HepG2 (cell line): ENCODE results near the gene HINFP. TPM values are rescaled to one million over a fixed set of nuclear protein-coding genes. Genes with fewer than 3 reads are reported as not detected.

Experiments
- DMAP1 ChIP-seq: IDR thresholded peaks from 2 replicates; pipeline ENCODE4 v1.6.1; 2016
- ELF1 ChIP-seq: sonication (generic); formaldehyde crosslinking; IDR thresholded peaks from 2 replicates; pipeline ENCODE4 v1.4.0; 2020; ENCODE audit warnings: missing genetic modification reagents
- HOXA5 ChIP-seq: sonication (generic); formaldehyde crosslinking; IDR thresholded peaks from 2 replicates; pipeline ENCODE4 v1.4.0; 2020; ENCODE audit warnings: missing genetic modification reagents
- JDP2 ChIP-seq: sonication (generic); formaldehyde crosslinking; IDR thresholded peaks from 2 replicates; pipeline ENCODE4 v1.8.1; 2022; ENCODE audit warnings: missing genetic modification reagents, borderline replicate concordance
- KDM1A ChIP-seq: IDR thresholded peaks from 2 replicates; pipeline ENCODE4 v1.6.1; 2016; ENCODE audit warnings: missing compliant biosample characterization
- MYC ChIP-seq: sonication (generic); formaldehyde crosslinking; IDR thresholded peaks from 2 replicates; pipeline ENCODE4 v1.9.0; 2021; ENCODE audit warnings: missing genetic modification reagents, borderline replicate concordance
- ONECUT2 ChIP-seq: sonication (generic); formaldehyde crosslinking; IDR thresholded peaks from 2 replicates; pipeline ENCODE4 v1.4.0; 2020; ENCODE audit warnings: missing genetic modification reagents
- RCOR2 ChIP-seq: IDR thresholded peaks from 2 replicates; pipeline ENCODE4 v1.6.1; 2016; ENCODE audit warnings: missing biosample characterization, missing genetic modification reagents
- RELA ChIP-seq: sonication (generic); formaldehyde crosslinking; IDR thresholded peaks from 2 replicates; pipeline ENCODE4 v1.4.0; 2020; ENCODE audit warnings: missing genetic modification reagents
- REPIN1 ChIP-seq: sonication (generic); formaldehyde crosslinking; IDR thresholded peaks from 2 replicates; pipeline ENCODE4 v1.8.0; 2022; ENCODE audit warnings: missing genetic modification reagents, low read depth, mild to moderate bottlenecking, borderline replicate concordance
- REXO4 ChIP-seq: sonication (generic); formaldehyde crosslinking; IDR thresholded peaks from 2 replicates; pipeline ENCODE4 v1.8.0; 2022; ENCODE audit warnings: missing genetic modification reagents, mild to moderate bottlenecking, borderline replicate concordance
- SP140L ChIP-seq: sonication (generic); formaldehyde crosslinking; IDR thresholded peaks from 2 replicates; pipeline ENCODE4 v1.4.0; 2020; ENCODE audit warnings: missing genetic modification reagents, borderline replicate concordance
- SRY ChIP-seq: sonication (generic); formaldehyde crosslinking; IDR thresholded peaks from 2 replicates; pipeline ENCODE4 v1.8.0; 2022; ENCODE audit warnings: mild to moderate bottlenecking, missing genetic modification reagents
- TARDBP ChIP-seq: sonication (generic); formaldehyde crosslinking; IDR thresholded peaks from 2 replicates; pipeline ENCODE4 v1.8.0; 2022; ENCODE audit warnings: mild to moderate bottlenecking, missing genetic modification reagents
- ZFP36L1 ChIP-seq: sonication (generic); formaldehyde crosslinking; IDR thresholded peaks from 2 replicates; pipeline ENCODE4 v1.8.0; 2022; ENCODE audit warnings: mild to moderate bottlenecking, missing genetic modification reagents, moderate library complexity
- ZNF350 ChIP-seq: sonication (generic); formaldehyde crosslinking; IDR thresholded peaks from 2 replicates; pipeline ENCODE4 v1.4.0; 2020; ENCODE audit warnings: mild to moderate bottlenecking, low read depth, missing genetic modification reagents, borderline replicate concordance
- ZNF564 ChIP-seq: sonication (generic); formaldehyde crosslinking; IDR thresholded peaks from 2 replicates; pipeline ENCODE4 v1.8.1; 2023; ENCODE audit warnings: mild to moderate bottlenecking, missing genetic modification reagents
- polyA plus RNA-seq, 8 experiments: library from polyadenylated mRNA; depleted of rRNA in 3 of 8; stranded (reverse) in 7 of 8; unstranded in 1 of 8; fragments of >200 nt; fragmentation: Illumina TruSeq in 4 of 8; extraction: Trizol in 4 of 8; gene quantifications; 2 replicates each; pipeline versions ENCODE4 v1.2.1 to v1.2.3, GENCODE V29; 2011 to 2016; ENCODE audit warnings: low read depth in 4 of 8, missing spikeins in 1 of 8, mixed read lengths in 1 of 8; ENCODE audit not compliant: insufficient read depth in 1 of 8
- total RNA-seq, 5 experiments: library from RNA; depleted of rRNA; stranded (reverse); fragments of >200 nt; fragmentation: Illumina TruSeq; extraction: Trizol; gene quantifications; 2 replicates each; pipeline ENCODE4 v1.2.3, GENCODE V29; 2016; ENCODE audit warnings: low read depth in 1 of 5
- TF ChIP-seq, protein P1 (sequence below): sonication (generic); formaldehyde crosslinking; IDR thresholded peaks from 2 replicates; pipeline ENCODE4 v1.4.0; 2020; ENCODE audit warnings: mild to moderate bottlenecking, missing genetic modification reagents
- TF ChIP-seq, protein P2 (sequence below): sonication (generic); formaldehyde crosslinking; IDR thresholded peaks from 2 replicates; pipeline ENCODE4 v1.4.0; 2020; ENCODE audit warnings: mild to moderate bottlenecking, missing genetic modification reagents, borderline replicate concordance
- TF ChIP-seq, protein P3 (sequence below): sonication (generic); formaldehyde crosslinking; IDR thresholded peaks from 2 replicates; pipeline ENCODE4 v1.9.0; 2022; ENCODE audit warnings: low read depth, missing genetic modification reagents
- TF ChIP-seq, protein P4 (sequence below): sonication (generic); formaldehyde crosslinking; IDR thresholded peaks from 2 replicates; pipeline ENCODE4 v1.9.0; 2021; ENCODE audit warnings: missing genetic modification reagents, borderline replicate concordance

HINFP gene
- total and polyA plus RNA-seq, 2 of the 13 experiments (the other 11 are each of a cell fraction or from before 2014, with no cell fraction given) = 15.1 to 21.4 TPM

DNA sequence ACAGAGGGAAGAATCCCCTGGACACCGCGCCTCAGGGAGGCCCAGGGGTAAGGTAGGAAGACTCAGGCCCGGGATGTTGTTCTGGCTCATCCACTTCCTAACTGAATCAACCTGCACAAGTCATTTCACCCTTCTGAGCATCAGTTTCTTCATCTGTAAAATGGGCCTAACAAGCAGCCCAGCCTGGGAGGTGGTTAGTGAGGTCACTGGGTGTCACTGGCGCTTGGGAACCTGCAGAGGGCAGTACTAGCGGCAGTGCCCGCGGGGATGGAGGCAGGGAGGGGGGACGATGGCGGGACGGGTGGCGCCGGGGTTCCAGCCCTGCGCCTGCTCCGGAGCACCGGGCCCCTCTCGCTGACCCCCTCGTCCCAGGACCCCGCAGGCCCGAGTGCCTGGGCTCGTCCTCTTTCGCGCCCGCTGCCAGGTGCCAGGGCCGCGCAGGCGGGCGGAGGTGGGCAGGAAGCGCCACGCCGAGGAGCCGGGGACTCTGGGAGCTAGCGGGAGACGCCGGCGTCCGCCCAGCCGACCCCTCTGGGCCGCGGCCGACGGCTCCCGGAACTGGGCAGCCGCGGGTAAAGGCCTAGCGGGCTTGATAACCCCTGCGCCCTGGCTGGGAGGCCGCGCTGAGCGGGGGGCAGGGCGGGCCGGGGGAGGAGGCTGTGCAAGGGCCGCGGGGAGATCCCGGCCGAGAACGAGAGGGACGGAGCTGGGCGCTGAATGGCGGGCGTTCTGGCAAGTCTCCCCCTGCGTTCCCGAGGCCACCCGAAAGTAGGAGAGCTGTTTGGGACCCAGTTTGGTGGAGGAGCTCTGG lies 47.3 kb downstream of the HINFP start, which contains the start of gene NLRX1 (continued):
- TF ChIP-seq ZNF564 (no peak), RCOR2 (peak; percentile 99), REPIN1 (CRISPR knock-in tag) (no peak), RELA (no peak), JDP2 (no peak), SRY (peak; percentile 58), DMAP1 (CRISPR knock-in tag) (peak; percentile 63), ZNF350 (no peak; the same call in 1 of the 2 replicates), ZFP36L1 (no peak), ELF1 (CRISPR knock-in tag) (no peak; the same call in 1 of the 2 replicates), HOXA5 (CRISPR knock-in tag) (peak; percentile 20), KDM1A (peak; percentile 99), REXO4 (CRISPR knock-in tag) (no peak), SP140L (CRISPR knock-in tag) (no peak), TARDBP (CRISPR knock-in tag) (0 out of 2 replicates have a peak, but pooled peaks have one; percentile 21), MYC (peak; percentile 73), ONECUT2 (no peak)
- TF ChIP-seq, protein P1, sequence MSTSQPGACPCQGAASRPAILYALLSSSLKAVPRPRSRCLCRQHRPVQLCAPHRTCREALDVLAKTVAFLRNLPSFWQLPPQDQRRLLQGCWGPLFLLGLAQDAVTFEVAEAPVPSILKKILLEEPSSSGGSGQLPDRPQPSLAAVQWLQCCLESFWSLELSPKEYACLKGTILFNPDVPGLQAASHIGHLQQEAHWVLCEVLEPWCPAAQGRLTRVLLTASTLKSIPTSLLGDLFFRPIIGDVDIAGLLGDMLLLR (CRISPR knock-in tag) = peak; percentile 14; the same call in 1 of the 2 replicates
- TF ChIP-seq, protein P2, sequence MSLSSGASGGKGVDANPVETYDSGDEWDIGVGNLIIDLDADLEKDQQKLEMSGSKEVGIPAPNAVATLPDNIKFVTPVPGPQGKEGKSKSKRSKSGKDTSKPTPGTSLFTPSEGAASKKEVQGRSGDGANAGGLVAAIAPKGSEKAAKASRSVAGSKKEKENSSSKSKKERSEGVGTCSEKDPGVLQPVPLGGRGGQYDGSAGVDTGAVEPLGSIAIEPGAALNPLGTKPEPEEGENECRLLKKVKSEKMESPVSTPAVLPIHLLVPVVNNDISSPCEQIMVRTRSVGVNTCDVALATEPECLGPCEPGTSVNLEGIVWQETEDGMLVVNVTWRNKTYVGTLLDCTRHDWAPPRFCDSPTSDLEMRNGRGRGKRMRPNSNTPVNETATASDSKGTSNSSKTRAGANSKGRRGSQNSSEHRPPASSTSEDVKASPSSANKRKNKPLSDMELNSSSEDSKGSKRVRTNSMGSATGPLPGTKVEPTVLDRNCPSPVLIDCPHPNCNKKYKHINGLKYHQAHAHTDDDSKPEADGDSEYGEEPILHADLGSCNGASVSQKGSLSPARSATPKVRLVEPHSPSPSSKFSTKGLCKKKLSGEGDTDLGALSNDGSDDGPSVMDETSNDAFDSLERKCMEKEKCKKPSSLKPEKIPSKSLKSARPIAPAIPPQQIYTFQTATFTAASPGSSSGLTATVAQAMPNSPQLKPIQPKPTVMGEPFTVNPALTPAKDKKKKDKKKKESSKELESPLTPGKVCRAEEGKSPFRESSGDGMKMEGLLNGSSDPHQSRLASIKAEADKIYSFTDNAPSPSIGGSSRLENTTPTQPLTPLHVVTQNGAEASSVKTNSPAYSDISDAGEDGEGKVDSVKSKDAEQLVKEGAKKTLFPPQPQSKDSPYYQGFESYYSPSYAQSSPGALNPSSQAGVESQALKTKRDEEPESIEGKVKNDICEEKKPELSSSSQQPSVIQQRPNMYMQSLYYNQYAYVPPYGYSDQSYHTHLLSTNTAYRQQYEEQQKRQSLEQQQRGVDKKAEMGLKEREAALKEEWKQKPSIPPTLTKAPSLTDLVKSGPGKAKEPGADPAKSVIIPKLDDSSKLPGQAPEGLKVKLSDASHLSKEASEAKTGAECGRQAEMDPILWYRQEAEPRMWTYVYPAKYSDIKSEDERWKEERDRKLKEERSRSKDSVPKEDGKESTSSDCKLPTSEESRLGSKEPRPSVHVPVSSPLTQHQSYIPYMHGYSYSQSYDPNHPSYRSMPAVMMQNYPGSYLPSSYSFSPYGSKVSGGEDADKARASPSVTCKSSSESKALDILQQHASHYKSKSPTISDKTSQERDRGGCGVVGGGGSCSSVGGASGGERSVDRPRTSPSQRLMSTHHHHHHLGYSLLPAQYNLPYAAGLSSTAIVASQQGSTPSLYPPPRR (CRISPR knock-in tag) = no peak; the same call in 1 of the 2 replicates
- TF ChIP-seq, protein P3, sequence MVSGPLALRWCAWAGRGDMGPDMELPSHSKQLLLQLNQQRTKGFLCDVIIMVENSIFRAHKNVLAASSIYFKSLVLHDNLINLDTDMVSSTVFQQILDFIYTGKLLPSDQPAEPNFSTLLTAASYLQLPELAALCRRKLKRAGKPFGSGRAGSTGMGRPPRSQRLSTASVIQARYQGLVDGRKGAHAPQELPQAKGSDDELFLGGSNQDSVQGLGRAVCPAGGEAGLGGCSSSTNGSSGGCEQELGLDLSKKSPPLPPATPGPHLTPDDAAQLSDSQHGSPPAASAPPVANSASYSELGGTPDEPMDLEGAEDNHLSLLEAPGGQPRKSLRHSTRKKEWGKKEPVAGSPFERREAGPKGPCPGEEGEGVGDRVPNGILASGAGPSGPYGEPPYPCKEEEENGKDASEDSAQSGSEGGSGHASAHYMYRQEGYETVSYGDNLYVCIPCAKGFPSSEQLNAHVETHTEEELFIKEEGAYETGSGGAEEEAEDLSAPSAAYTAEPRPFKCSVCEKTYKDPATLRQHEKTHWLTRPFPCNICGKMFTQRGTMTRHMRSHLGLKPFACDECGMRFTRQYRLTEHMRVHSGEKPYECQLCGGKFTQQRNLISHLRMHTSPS (CRISPR knock-in tag) = no peak; the same call in 1 of the 2 replicates
- TF ChIP-seq, protein P4, sequence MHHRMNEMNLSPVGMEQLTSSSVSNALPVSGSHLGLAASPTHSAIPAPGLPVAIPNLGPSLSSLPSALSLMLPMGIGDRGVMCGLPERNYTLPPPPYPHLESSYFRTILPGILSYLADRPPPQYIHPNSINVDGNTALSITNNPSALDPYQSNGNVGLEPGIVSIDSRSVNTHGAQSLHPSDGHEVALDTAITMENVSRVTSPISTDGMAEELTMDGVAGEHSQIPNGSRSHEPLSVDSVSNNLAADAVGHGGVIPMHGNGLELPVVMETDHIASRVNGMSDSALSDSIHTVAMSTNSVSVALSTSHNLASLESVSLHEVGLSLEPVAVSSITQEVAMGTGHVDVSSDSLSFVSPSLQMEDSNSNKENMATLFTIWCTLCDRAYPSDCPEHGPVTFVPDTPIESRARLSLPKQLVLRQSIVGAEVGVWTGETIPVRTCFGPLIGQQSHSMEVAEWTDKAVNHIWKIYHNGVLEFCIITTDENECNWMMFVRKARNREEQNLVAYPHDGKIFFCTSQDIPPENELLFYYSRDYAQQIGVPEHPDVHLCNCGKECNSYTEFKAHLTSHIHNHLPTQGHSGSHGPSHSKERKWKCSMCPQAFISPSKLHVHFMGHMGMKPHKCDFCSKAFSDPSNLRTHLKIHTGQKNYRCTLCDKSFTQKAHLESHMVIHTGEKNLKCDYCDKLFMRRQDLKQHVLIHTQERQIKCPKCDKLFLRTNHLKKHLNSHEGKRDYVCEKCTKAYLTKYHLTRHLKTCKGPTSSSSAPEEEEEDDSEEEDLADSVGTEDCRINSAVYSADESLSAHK = no peak
